ENCODE results near the gene NUAK2. TPM values are rescaled to one million over a fixed set of nuclear protein-coding genes. Genes with fewer than 3 reads are reported as not detected.
A peak's percentile ranks its signal among the peaks of the same experiment; 100 is the strongest.
"Not testable (repeated sequence)": the region's sequence is repeated elsewhere in the genome, so short reads cannot be mapped to it uniquely, and the experiment has no call there.

Gene NUAK2
- total RNA-seq, 1 experiment from 2014 or later = 0.55 TPM

DNA sequence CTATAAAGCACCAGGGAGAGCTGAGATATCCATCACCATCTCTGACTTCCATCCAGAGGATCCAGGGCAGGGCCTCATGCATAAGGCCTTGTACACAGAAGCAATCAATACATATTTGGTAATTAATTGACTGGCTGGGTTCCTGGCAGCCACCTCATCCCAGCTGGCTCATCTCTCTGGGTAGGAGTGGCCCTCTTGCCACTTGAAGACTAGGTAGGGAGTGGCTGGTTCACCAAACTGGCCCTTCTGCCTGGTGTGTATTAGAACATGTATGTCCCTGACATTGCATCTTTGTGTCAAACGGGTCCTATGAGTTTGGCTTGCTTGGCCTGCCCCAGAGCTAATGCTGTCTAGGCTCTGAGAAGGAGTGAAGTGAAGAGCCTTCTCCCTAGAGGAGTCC, 11.8 kb downstream of the NUAK2 start:
- DNase-seq (ENCODE audit: low read depth, low spot score) = no peak
- in situ Hi-C loops (cut with HindIII; ENCODE audit: low pct_unique_long_range_greater_than_20kb, low sequenced_read_pairs) = no loop called here

DNA sequence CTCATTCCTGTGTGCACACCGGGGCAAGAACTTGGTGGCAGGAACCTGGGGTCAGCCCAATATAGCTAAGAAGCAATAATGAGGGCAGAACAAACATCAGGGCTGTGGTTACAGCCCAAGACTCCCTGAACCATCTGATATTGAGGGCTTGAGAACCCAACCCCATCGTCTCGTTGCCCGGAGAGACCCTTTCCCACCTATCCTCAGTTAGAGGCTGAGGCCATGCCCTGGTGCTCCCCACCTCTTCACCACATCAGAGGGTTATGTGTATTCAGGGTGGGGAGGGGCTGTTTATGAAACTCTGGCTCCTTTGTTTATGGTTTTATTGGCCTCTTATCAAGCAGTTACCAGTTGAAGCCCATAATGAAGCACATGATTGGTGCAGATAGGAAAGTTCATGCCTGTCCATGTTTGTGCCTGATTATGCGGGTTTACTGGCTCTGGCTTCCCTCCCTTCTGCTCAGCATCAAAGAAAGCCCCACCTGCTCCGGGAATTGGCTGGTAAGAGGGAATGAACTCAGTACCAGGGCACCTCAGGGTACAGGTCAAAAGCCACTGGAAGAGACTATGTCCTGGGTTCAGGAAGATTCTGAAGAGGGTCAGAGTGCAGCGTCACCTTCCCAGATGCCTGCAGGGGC, 14.5 kb downstream of the NUAK2 start:
- in situ Hi-C loops (cut with HindIII; ENCODE audit: low pct_unique_long_range_greater_than_20kb, low sequenced_read_pairs) = no loop called here
- no peak for DNase-seq (ENCODE audit: low read depth, low spot score)

DNA sequence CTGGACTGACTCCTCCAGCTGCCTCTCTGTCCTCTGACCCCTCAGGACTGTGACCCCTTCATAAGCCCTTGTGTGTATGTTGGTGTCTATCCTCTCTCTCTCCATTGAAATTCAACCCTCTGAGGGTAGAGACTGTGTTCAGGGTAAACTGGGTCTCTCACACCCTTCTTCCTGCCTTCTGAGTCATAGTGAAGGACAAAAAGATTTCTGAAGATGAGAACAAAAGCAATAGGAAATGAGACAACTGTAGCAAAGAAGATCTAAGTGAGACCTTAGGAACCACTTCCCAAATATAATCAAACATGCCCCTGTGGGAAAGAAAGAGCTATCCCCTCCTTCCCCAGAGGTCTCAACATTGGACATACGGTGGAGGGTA, 16.9 kb downstream of the NUAK2 start:
- no peak for DNase-seq (ENCODE audit: low read depth, low spot score)
- in situ Hi-C loops (cut with HindIII; ENCODE audit: low pct_unique_long_range_greater_than_20kb, low sequenced_read_pairs) = no loop called here

- in situ Hi-C loops (cut with HindIII; ENCODE audit: low pct_unique_long_range_greater_than_20kb, low sequenced_read_pairs) = no loop called here
- DNase-seq (ENCODE audit: low read depth, low spot score) = no peak
These were observed 17.4 kb downstream of the NUAK2 start for GRCh38 chr1:205304046-205304694.

- no peak for DNase-seq (ENCODE audit: low read depth, low spot score)
- in situ Hi-C loops (cut with HindIII; ENCODE audit: low pct_unique_long_range_greater_than_20kb, low sequenced_read_pairs) = no loop called here
These were observed 18.2 kb downstream of the NUAK2 start for GRCh38 chr1:205303247-205303888.

DNA sequence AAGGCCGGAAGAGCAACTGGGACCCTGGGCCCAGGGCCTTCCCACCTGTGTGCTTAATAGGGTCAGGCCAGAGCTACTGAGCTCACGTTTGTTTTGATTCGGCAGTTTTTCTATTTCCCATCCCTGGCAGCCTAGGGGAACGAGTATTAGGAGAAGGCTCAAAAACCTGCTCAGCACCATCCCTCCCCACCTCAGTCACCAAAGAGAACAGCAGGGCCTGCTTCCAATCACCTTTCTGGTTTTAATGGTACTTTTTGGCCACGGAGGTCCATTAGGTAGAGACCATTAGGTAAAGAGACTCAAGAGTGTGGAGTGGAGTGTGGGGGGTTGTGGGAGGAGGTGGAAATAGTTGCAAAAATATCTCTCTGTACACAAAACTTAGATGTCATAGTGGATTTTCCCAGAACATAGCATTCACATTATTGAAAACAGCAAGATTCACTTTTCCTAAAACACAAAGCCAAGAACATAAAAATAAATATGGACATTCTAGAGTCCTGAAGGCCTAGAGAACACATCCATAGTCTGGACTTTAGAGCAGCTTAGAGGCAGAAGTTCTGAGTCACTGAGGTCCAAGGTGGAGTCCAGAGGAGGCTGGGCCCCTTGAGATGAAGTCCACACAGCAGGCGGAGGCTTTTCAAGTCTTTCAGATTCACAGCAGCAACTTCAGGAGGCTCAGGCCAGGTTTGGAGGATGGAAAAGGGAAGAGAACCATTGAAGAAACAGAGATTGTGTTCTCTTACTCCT, 19.5 kb downstream of the NUAK2 start:
- in situ Hi-C loops (cut with HindIII; ENCODE audit: low pct_unique_long_range_greater_than_20kb, low sequenced_read_pairs) = no loop called here
- DNase-seq (ENCODE audit: low read depth, low spot score) = no peak

DNA sequence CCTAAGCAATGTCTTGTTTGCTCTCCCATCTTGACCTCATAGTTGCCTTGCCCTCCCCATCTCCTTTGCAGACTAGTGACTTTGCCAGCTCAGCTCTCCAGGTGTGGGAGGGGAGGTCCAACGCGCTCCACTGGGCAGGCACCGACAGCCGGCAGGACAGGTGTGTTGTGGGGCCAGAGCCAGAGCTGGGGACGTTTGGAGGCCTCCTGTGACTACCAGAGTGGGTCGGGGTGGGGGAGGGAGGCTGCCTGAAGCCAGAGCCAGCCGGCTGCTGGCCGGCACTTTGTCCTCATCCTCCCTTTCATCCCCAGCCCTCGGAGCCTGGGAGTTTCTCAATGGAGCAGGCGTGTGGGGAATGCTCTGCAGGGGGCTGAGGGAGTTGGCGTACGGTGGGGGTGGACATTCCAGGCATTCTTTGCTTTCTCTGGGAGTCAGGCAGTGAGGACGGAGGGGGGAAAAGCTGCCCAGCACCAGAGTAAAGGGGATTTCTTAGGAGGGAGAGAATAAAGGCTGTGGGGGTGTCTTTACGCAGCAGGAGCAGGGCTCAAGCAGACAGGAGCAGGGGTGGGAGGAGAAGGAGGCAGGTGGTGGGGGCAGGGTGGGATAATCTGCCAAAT, 20.2 kb downstream of the NUAK2 start:
- no peak for DNase-seq (ENCODE audit: low read depth, low spot score)
- in situ Hi-C loops (cut with HindIII; ENCODE audit: low pct_unique_long_range_greater_than_20kb, low sequenced_read_pairs) = no loop called here

- no peak for DNase-seq (ENCODE audit: low read depth, low spot score)
- in situ Hi-C loops (cut with HindIII; ENCODE audit: low pct_unique_long_range_greater_than_20kb, low sequenced_read_pairs) = no loop called here
These were observed 21.4 kb downstream of the NUAK2 start for GRCh38 chr1:205300149-205300548.

DNA sequence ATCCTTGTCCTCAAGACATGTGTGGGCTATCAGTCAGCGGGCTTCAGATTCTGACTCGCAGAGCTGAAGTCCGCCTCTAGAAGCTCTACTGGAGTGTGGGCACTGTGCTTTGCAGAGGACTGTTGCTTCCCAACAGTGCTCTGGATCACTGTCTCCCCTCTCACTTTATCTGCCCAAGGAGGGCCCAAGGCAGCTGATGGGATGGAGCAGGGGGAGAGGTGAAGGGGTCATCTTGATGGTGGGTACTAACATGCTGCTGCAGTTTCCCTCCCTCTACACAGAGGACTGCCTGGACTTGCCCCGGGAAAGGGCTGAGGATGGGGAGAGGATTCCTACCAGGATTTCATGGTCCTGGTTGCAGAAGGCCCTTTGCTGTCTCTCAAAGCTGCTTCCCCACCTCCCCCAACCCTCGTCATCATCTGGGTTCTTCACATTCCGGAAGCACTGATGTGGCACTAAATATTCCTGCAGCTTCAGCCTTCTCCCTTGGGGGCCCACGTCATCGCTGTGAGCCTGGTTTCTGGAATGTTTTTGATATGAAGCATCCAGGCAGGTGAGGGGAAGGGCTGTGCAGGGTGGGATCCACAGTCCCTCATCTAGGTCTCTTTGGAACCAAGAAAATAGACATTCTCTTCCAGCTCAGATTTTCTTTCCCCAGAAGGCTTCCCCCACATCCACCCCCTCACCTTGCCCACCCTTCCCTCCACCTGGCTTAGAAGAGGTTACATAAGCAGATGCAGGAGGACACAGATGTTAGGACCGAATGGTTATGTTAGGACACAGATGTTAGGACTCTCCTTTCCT, 23.2 kb downstream of the NUAK2 start:
- peak; percentile 32 for DNase-seq (ENCODE audit: low read depth, low spot score)
- in situ Hi-C loops (cut with HindIII; ENCODE audit: low pct_unique_long_range_greater_than_20kb, low sequenced_read_pairs) = no loop called here

GRCh38 chr1:205297546-205298177, 23.9 kb downstream of the NUAK2 start:
- in situ Hi-C loops (cut with HindIII; ENCODE audit: low pct_unique_long_range_greater_than_20kb, low sequenced_read_pairs); DNase-seq (ENCODE audit: low read depth, low spot score): not testable (repeated sequence)

- in situ Hi-C loops (cut with HindIII; ENCODE audit: low pct_unique_long_range_greater_than_20kb, low sequenced_read_pairs) = no loop called here
- DNase-seq (ENCODE audit: low read depth, low spot score) = no peak
These were observed 25.4 kb downstream of the NUAK2 start for GRCh38 chr1:205296154-205296553.

DNA sequence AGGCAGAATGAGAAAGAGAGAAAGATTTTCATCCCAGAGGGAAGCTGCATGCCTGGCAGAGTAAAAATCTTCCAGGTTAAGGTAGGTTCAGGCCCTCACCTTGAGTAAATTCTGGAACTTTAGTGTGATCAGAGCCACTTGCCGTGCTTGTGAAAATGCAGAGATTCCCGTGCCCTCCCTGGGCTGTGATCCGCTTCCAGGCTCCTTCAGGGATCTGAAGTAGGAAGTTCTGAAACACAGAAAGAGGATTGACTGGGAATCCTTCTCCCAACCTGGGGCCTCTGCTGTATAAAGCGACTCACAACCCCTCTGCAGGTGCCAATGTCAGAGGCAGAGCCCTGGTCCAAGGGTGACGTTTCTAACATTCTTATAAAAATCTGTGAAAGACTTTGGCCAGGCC, 26.6 kb downstream of the NUAK2 start:
- in situ Hi-C loops (cut with HindIII; ENCODE audit: low pct_unique_long_range_greater_than_20kb, low sequenced_read_pairs) = no loop called here
- no peak for DNase-seq (ENCODE audit: low read depth, low spot score)

DNA sequence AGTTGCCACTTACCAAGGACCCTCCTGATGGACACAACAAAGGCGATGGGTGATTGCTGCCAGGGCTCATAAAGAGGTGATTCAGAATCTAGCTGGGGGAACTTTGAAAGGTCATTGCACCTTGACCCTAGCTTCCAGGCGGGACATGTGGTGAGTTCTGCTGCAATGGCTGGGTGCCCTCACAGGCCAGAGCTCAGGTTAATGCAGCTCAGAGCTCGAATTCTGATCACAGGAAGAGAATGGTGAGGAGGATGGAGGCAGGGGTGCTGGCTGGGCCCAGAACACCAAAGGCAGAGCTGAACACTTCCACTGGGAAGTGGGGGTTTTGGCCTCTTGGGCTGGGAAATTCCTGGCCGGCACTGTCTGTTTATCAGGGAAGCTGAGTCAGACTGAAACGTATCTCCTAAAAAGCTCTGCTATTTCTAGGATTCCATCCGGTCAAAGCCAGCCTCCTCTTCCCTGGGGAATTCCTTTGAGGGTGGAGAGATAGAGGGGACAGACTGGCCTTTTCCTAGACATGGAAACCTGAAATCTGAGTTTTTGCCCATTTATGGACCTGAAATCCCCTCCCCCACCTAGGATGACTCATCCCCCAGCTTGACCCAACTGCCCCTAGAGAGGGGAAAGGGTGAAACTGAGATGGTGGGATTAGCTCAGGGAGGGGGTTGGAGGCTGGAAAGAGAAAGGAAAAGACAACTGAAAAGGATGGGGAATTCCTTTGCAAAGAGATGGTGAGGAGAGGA, 27.2 kb downstream of the NUAK2 start:
- DNase-seq (ENCODE audit: low read depth, low spot score) = peak; percentile 29
- in situ Hi-C loops (cut with HindIII; ENCODE audit: low pct_unique_long_range_greater_than_20kb, low sequenced_read_pairs) = no loop called here

DNA sequence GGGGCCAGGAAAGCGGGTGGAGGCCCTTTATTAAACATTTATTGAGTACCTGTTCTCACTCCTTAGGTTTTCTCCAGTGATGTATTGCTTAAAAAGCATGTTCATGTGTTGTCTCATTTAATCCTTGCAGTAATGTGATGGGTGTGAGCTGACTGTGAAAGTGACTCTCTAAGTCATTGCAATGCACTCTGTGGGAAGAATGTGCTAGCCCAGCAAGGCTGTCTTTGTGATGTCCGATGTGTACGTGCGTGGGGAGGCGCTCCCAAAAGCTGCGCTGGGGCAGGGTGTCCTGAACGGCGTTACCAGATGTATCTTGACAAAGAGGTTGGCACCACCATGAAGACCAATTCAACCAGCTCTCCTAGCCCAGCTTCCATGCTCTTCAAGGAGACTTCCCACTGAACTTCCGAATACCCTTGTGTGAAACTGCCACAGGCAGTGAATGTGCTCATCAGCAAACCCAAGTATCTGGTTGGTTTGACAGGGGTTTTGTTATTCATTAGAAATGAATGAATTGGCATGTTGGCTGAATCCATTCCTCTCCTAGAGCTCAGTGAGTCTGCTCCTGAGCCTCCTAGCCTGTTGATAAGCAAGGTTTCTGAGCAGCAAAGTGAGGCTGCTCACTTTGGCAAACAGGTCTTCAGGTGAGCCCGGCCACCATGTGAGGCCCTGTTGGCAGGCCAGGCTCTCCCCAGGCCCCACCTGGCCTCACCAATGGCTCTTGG, 28.0 kb downstream of the NUAK2 start:
- in situ Hi-C loops (cut with HindIII; ENCODE audit: low pct_unique_long_range_greater_than_20kb, low sequenced_read_pairs) = no loop called here
- no peak for DNase-seq (ENCODE audit: low read depth, low spot score)

DNA sequence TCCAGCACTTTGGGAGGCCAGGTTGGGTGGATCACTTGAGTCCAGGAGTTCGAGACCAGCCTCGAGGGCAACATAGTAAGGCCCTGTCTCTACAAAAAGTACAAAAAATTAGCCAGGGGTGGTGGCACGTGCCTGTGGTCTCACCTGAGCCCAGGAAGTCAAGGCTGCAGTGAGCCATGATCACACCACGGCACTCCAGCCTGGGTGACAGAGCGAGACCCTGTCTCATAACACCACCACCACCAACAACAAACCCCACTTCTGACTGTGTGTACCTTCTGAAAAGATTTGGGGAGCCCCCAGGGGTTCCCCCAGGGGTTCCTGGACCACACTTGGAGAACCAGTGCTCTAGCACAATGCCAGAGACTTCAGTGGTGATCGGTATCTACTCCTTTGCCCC, 29.9 kb downstream of the NUAK2 start:
- in situ Hi-C loops (cut with HindIII; ENCODE audit: low pct_unique_long_range_greater_than_20kb, low sequenced_read_pairs) = no loop called here
- DNase-seq (ENCODE audit: low read depth, low spot score) = no peak

All from SK-MEL-5 (cell line).